GM13976 (cell line): ENCODE data around the gene ENTR1.

Experiments
- DNase-seq: peaks from one replicate; pipeline ENCODE4 v3.0.0; 2012; ENCODE audit warnings: low spot score
- in situ Hi-C: fragments of 300-500 bp; cut with MboI; formaldehyde crosslinking; loops from one replicate; pipeline ENCODE4 v1.12.0; 2022; ENCODE audit warnings: low sequenced_read_pairs, mixed read lengths, inconsistent platforms; ENCODE audit not compliant: unreplicated experiment
- TF ChIP-seq, protein P1 (sequence below): IDR thresholded peaks from 2 replicates; pipeline ENCODE4 v1.5.1; 2012; ENCODE audit warnings: borderline replicate concordance, mild to moderate bottlenecking; ENCODE audit not compliant: insufficient read depth; ENCODE audit errors: extremely low read depth, missing control alignments, control extremely low read depth

Gene ENTR1

DNA sequence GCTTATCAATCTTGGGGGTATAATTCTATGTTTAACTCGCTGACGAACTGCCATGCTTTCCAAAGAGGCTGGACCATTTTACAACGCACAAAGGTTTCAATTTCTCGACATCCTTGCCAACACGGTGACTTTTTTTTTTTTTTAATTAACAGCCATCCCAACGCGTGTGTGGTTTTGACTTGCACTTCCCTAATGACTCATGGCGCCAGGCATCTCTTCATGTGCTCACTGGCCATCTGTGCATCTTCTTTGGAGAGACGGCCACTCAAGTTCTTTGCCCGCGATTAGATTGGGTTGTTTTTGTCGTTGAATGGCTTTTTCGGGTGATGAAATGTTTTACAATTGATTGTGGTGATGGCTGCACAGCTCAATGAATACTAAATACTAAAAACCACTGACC lies 24.4 kb downstream of the ENTR1 start:
- TF ChIP-seq, protein P1, sequence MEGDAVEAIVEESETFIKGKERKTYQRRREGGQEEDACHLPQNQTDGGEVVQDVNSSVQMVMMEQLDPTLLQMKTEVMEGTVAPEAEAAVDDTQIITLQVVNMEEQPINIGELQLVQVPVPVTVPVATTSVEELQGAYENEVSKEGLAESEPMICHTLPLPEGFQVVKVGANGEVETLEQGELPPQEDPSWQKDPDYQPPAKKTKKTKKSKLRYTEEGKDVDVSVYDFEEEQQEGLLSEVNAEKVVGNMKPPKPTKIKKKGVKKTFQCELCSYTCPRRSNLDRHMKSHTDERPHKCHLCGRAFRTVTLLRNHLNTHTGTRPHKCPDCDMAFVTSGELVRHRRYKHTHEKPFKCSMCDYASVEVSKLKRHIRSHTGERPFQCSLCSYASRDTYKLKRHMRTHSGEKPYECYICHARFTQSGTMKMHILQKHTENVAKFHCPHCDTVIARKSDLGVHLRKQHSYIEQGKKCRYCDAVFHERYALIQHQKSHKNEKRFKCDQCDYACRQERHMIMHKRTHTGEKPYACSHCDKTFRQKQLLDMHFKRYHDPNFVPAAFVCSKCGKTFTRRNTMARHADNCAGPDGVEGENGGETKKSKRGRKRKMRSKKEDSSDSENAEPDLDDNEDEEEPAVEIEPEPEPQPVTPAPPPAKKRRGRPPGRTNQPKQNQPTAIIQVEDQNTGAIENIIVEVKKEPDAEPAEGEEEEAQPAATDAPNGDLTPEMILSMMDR: no peak
- in situ Hi-C loops: no loop called here

DNA sequence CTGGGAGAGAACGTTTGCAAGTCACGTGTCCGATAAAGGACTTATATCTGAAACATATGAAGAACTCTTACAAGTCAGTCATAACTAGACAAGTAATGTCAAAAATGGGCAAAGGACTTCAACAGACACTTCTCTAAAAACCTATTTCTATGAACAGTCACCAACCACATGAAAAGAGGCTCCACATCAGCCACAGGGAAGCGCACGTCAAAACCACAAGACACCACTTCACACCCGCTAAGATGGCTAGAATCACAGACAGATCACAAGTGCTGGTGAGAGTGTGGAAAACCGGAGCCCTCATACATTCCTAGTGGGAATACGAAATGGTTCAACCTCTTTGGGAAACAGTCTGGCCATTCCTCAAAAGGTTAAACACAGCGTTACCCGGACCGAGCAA lies 25.4 kb downstream of the ENTR1 start:
- TF ChIP-seq, protein P1: no peak
- no peak for DNase-seq
- in situ Hi-C loops: no loop called here

More for the DNA sequence above, 24.4 kb downstream of the ENTR1 start:
- DNase-seq: no peak

DNA sequence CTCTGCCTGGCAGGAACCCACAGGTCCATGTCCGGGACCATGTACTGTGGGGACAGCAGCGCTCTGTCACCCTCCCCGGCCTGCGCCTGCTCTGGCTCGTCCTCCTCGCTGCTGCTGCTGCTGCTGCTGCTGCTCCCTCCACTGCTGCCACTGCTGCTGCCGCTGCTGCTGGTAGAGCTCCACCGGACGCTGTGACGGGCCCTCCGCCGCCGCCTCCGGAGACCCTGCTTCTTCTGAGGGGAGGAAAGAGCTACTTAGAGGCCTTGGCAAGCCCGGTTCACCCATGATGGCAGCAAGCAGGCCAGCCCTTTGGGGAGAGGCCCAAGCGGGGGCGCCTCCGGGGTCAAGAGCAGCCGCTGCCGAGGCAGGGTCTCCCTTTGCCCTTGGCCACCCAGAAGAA lies 27.0 kb downstream of the ENTR1 start:
- in situ Hi-C loops: no loop called here
- TF ChIP-seq, protein P1: no peak
- DNase-seq: no peak

DNA sequence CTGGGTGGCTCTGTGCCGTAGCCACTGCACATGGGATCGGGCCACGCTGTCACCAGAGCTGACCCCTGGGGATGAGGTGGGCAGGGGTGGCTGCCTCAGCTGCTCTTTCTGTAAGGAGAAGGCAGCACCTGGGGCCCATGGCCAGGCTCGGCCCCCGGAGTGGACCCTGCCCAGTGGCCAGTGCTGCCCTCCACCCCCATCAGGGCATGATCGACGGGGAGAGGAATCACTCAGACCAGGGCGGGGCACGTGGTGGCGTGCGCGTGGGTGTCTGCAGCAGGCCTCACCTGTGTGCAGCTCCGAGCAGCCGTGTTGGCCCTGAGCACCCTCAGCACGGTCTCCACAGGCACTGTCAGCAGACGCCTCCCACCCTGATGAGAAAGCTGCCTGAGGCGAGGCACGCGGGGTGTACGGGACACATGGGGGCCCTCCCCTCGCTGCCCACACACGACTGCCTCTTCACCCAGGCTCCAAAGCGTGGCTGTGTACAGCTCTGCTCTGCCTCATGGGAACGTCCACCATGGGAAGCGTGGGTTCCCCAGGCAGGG lies 28.4 kb downstream of the ENTR1 start:
- no peak for DNase-seq
- TF ChIP-seq, protein P1: no peak
- in situ Hi-C loops: no loop called here

DNA sequence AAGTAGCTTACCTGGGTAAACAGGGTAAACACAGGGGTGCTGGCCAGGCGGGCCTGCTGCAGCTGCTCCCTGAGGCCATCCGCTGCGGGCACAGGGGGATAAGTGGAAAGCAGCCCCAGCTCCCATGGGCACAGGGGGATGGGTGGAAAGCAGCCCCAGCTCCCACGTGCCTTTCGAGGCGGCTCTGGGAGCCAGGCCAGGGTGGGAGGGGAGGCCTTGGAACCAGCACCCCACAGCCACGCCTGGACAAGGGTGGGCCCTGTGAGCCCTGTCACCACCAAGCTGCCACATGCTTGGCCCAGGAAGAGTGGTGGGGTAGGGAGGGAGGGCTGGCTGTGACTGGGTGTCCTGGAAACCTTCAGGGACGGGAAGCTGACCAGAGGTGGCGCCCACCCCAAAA lies 29.1 kb downstream of the ENTR1 start:
- TF ChIP-seq, protein P1: no peak
- no peak for DNase-seq
- in situ Hi-C loops: no loop called here

DNA sequence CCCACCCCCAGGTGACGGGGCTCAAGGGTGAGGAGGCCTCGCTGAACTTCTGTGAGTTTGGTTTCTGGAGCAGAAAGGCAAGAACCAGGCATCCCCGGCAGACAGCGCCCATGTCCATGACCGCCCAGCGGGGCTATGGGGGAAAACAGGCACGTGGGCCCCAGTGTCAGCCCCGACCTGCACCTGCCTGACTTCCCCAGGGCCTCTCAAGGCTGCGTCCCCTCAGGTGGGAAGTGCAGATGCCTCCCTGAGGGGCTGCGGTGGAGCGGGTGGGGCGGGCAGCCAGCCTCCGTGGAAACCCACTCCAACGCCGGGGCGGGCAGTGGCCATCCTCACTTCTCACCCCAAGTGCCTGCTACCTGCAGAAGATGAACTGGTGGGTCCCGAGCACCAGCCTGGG lies 30.0 kb downstream of the ENTR1 start:
- in situ Hi-C loops: no loop called here
- TF ChIP-seq, protein P1: no peak
- DNase-seq: no peak
